HUDEP-2 (cell line): ENCODE results near the gene BSDC1.

Experiments
- DNase-seq, 76 experiments: peaks; one replicate each; lab custom pipeline; 2025; ENCODE audit not compliant: unreplicated experiment in 76 of 76; lab: John Stamatoyannopoulos, UW

Gene BSDC1

GRCh38 chr1:32338637-32339145, 55.5 kb downstream of the BSDC1 start:
- DNase-seq = no peak

DNA sequence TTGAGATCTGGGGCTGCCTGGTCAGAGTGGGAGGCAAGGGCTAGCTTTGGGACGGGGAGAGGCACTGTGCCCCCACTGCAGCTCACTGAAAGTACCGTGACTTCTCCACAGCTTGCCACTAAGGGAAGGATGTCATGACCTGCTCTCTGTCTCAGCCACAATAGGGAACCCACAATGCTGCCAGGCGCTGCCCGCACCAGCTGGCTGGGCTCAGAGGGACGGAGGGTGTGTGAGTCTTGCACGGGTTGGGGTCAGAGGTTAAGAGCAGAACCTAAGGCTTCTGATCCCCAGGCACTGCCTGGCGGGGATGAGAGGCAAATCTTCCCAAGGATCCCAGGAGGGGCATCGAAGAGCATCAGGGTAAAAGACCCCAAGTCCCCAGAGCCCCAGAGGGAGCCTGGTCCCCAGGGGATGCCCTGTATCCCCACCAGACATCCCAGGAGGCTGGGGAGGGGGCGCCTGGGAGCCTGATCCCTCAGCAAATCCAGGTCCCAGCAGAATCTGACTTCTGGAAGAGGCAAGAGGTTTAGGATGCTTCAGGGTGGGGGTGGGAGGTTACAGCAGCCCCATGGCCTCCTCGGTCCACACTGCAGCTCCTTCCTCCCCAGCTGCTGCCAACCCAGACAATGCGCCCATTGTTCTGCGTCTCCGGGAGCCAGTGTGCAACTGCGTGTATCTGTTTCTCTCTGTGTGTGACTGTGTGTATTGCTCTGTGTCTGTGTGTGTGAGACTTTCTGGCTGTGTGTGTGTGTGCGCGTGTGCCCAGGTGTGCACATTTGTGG, 56.2 kb downstream of the BSDC1 start:
- no peak for DNase-seq

DNA sequence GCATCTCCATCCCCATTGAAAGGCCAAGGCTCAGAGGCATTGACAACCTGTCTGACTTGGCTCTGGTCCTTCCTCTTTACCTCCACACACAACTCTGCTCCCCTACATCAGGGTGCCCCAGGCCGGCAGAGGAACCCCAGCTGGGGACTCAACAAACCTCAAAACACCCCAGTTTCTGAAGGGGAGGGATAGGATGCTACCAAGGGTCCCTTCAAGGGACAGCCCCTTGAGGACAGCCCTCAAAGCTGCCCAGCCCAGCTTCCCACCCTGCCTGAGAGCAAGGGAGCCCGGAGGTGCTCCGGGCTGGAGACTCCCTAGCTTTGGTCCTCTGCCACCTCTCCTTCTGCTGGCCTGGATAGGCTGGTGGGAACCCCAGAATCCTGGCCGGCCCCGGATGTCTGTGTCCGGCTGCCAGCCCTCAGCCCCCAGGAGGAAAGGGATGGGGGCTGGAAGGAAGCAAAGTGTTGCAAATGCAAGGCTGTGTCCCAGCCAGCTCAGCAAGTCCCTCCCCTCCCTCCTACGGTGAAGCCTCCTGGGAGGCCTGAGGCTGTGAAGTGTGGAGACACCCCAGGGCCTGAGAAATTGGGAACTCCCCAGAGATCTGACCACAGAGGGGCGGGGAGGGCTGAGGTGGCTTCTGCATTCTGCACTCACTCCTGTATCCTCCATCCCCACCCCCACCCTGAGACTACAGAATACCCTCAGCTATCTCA, 57.1 kb downstream of the BSDC1 start:
- peak in 41 of 76 experiments; percentile 5 to 57 (median 27) for DNase-seq

DNA sequence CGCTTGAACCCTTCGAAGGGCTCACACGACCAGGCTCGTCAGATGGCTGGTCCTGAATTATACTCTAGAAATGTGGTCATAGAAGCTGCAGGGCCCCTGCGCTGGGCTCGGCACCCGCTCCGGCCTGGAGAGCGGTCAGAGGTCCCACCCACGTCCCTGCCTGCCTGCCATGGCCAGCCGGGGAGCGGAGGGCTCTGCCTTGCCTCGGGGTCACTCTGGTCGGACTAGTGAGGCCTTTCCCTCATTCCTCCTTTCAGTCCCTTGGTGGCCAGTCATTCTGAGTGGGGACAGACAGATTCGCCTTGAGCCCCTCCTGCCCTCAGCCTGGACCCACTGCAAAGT, 57.7 kb downstream of the BSDC1 start:
- no peak for DNase-seq

- peak in 61 of 76 experiments; percentile 13 to 72 (median 52) for DNase-seq
These were observed 58.3 kb downstream of the BSDC1 start, which contains the start of gene MARCKSL1 for GRCh38 chr1:32335790-32336590. Gene MARCKSL1, minus strand, starts transcription at chr1:32336233. Its CDS starts 200 bp downstream, at chr1:32336033.

DNA sequence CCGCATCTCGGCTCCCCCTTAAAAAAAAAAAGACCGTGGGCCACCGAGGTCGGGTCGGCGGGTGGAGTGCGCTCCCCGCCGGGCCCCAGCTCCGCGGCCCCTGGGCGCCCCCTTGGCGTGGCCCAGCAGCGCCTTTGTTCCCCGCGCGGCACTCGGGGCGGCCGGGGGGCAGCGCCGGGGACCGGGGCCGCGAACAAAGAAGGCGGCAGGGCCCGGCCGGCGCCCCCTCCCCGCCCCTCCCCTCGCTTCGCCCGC, 58.8 kb downstream of the BSDC1 start:
- DNase-seq = no peak

- peak in 31 of 76 experiments; percentile 7 to 38 (median 24) for DNase-seq
These were observed 59.2 kb downstream of the BSDC1 start for GRCh38 chr1:32334864-32335534.

- no peak for DNase-seq
These were observed 59.9 kb downstream of the BSDC1 start for GRCh38 chr1:32334274-32334861.

DNA sequence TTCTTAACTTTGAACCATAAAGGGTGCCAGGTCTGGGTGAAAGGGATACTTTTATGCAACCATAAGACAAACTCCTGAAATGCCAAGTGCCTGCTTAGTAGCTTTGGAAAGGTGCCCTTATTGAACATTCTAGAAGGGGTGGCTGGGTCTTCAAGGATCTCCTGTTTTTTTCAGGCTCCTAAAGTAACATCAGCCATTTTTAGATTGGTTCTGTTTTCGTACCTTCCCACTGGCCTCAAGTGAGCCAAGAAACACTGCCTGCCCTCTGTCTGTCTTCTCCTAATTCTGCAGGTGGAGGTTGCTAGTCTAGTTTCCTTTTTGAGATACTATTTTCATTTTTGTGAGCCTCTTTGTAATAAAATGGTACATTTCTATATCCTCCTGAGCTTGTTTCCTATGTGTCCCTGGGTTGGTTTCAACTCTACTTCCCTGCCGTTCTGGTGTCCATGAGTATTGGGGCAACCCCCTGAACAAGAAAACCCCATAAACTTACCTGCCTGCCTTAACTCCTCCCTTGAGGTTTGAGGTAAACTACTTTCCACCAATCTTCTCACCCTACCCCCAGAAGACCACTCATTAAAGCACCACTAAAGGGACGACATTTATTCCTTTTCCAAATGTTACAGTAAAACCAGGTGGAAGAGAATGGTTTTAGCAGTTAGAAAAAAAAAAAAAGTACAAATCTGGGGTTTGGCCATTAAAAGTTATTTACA, 60.8 kb downstream of the BSDC1 start:
- no peak for DNase-seq

DNA sequence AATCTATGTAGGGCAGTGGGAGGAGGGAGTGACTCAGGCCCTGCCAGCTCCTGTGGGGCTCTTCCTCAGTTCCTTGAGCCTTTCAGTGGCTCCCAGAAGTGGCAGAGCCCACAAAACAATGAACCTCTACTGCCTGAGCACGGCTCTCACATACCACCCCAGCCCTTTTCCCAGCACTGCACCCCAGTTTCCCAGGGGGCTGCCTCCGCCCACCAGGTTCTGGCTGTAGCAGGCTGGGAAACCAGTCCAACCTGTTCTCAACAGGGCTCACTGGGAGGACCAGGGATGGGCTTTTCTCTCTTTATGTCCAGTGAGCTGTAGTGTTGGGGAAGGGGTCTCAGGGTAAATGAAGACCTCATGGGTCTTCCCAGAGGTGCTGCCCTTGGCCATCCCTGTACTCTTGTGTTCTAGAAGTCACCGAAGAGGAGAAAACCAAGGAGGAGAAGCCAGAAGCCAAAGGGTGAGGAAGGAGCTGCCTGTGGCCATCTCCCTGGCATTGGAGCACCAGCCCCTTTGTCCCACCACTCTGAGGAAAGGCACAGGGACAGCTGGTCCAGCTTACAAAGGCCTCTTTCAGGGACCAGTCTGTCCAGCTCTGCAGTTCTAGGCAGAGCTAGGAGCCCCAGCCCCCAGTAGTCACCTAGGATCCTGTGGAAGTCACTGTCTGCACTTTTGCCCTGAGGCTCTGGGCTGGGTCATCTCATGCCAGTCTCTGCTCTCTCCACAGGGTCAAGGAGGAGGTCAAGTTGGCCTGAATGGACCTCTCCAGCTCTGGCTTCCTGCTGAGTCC, 61.8 kb downstream of the BSDC1 start:
- DNase-seq = no peak

DNA sequence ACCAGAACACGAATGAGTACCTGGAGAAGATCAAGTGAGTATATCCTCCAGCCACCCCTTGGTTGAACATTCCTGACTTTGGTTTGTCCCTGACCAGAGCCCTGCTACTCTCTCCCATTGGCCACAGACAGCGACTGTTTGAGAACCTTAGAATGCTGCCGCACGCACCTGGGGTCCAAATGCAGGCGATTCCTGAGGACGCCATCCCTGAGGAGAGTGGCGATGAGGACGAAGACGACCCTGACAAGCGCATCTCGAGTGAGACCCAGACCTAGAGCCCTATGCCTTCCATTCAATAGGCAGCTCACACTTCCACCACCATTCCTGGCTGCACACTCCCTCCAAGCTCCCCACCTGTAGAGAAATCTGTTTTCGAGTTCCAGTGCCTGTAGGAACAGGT, 62.7 kb downstream of the BSDC1 start:
- no peak for DNase-seq

DNA sequence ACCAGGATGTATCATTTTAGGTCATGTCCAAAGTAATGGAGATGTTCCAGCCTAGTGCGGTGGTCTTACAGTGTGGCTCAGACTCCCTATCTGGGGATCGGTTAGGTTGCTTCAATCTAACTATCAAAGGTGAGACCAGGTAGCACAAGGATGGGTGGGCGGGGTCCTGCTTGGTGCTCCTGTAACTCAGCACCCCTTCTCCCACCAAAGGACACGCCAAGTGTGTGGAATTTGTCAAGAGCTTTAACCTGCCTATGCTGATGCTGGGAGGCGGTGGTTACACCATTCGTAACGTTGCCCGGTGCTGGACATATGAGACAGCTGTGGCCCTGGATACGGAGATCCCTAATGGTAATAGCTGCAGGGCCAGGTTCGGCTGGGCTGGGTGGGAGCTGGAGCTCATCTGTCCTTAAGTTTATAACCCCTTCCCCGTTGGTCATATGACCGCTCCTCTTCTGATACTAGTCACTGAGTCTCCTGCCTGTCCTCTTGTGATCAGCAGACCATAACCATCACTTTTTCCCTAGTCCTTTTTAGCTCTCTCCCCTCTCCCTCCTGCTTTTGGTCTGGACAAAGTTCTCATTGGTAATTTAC, 63.6 kb downstream of the BSDC1 start:
- DNase-seq = no peak

GRCh38 chr1:32329931-32330466, 64.2 kb downstream of the BSDC1 start:
- DNase-seq = no peak

DNA sequence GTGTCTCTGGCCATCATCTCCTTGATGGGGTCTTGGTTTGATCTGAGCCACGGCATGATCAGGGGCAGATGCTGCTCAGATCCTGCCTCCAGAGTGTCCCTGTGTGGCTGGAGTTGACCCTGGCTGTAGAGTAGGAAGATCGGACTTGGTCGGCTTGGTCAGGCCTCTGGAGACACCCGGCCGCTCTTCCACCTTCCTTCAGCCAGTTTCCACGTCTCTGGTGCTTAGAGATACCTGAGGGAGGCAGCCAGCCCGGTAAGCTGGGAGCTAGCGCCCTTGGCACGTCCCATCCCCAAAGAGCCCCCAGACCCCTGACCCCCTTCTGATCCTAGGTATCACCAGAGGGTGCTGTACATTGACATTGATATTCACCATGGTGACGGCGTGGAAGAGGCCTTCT, 67.0 kb downstream of the BSDC1 start:
- no peak for DNase-seq

GRCh38 chr1:32321712-32322291, 72.4 kb downstream of the BSDC1 start:
- no peak for DNase-seq

- no peak for DNase-seq
These were observed 75.9 kb downstream of the BSDC1 start for GRCh38 chr1:32318127-32318869.

- no peak for DNase-seq
These were observed 77.4 kb downstream of the BSDC1 start for GRCh38 chr1:32316903-32317277.
